NOMO-1 treated with dmso at 0.1 percent for 144 hours (cell line): ENCODE results near the gene DMBT1.

Experiments used
- DNase-seq: peaks from one replicate; lab custom pipeline; 2025; ENCODE audit not compliant: unreplicated experiment; lab: John Stamatoyannopoulos, UW

The DMBT1 gene

GRCh38 chr10:122548407-122549085 lies 12.0 kb upstream of the DMBT1 start:
- DNase-seq = no peak

DNA sequence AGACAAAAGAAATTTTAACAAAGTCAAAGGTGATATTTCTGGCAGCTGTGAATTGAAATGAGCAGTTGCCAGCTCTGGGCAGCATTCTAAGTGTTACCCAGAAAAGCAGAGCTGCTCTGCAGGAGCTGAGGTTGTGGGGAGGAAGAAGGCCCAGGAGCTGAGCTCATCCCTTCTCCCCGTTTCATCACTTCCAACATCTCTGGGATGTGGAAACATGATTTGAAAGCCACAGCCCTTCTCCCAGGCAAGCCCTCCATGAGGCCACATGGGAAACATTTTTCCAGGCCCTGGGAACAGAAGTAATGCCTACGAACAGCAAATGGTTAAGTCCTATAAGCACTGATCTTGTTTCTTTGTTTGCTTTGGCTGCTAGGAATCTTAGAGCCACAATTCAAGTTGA lies 10.9 kb upstream of the DMBT1 start:
- DNase-seq = no peak

DNA sequence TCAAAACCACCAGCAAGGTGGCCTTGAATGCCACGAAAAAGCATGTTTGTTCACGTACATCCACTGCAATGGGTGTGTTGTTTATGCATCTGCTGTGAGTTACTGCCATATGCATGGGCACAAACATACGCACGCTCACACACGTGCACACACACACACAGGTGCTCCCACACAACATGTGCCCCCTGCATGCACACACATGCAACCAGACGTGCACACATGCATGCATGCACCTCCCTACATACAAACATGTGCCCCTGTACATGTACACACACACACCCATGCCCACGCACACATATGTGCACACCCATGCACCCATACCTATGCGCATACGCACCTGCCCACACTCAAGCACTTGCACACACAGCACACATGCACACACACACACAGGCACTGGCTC lies 10.1 kb upstream of the DMBT1 start:
- no peak for DNase-seq

DNA sequence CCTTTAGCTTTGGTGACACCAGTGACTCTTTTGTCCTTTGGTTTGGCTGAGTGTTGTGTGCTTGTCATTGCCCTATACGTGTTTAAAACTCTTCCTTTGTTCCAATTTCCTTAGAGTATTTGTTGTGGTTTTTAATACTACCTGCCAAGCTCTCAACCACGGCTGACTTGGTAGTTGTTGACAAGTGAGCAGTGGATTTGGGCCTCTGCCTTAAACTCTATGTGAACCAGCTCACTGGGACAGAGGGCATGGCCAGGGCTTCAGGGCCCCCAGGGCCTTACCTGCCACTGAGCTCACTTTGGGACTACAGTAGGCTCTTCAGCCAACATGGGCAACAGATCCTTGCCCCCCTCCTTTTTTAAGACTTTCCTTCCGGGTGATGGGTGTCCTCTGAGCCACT lies 9.6 kb upstream of the DMBT1 start:
- DNase-seq = no peak

DNA sequence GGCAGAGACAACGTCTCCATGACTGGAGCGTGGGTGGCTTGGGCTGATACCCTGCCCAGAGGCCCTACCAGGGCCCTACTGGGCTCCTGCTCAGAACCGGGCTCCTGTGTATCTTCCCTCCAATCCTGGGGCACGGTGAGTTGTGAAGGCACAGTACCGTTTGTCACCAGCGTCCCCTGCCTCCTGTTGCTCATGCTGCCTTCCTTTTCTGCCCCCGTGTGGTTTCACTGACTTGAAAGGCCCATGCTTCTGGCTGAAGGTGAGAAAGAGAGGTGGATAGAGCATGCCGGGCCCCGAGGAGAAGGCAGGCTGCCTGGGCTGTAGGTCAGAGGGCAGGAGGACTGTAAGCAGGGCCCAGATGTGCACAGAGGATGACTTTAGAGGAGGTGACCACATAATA lies 9.1 kb upstream of the DMBT1 start:
- DNase-seq = no peak

DNA sequence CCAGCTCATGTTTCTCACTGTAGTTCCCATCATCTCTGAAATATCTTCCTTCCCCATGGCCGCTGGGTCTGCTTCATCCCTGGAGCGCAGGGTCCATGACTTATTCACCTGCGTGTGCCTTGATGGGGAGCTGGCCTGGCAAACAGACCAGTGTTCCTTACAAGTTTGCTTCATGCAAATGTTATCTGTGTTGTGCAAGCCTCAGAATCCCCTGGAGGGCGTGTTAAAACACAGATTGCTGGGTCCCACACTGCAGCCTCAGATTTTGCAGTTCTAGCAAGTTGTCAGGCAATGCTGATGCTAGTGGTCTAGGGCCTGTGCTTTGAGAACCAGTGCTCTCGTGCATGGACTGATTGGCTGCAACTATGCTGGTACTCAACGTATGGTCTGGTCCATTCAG lies 7.2 kb upstream of the DMBT1 start:
- DNase-seq = no peak

GRCh38 chr10:122554131-122555036 lies 6.2 kb upstream of the DMBT1 start:
- DNase-seq = no peak

GRCh38 chr10:122555442-122555841 lies 5.1 kb upstream of the DMBT1 start:
- no peak for DNase-seq

- DNase-seq = no peak
Observed at GRCh38 chr10:122557516-122557915, 3.0 kb upstream of the DMBT1 start.

GRCh38 chr10:122558452-122558851 lies 2.1 kb upstream of the DMBT1 start:
- DNase-seq = no peak

GRCh38 chr10:122559228-122559627 lies 1.3 kb upstream of the DMBT1 start:
- DNase-seq = no peak

DNA sequence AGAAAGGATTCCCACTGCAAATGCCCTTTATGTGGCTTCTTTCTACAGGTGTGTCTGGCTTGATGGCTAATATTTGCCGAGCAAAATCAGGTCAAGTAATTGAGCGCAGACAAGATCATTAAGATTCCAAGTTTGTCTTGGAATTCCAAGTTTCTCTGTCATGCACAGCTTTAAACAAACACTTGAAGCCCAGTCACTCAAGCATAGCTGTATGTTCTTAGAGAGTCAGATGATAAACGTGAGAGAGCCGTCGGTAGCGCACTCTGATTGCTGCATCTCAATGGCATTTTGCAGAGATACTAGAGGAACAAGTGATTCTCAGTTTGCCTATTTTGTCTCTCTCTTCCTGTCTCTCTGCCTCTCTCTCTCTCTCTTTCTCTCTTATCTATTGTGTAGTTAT lies 658 bp downstream of the DMBT1 start:
- DNase-seq = no peak

DNA sequence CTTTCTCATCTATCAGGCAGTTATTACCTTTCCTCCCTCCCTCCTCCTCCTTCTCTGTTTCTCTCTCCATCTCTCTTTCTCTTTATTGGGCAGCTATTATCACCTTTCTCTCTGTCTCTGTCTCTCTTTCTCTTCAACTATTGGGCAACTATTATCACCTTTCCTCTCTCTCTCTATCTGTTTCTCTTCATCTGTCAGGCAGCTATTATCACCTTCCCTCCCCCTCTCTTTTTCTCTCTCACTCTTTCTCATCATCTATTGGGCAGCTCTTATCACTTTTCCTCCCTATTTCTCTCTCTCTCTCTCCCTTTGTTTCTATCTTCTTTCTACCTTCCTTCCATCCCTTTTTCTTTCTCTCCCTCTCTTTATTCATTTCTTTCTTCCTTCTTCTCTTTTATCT lies 1.2 kb downstream of the DMBT1 start:
- no peak for DNase-seq

DNA sequence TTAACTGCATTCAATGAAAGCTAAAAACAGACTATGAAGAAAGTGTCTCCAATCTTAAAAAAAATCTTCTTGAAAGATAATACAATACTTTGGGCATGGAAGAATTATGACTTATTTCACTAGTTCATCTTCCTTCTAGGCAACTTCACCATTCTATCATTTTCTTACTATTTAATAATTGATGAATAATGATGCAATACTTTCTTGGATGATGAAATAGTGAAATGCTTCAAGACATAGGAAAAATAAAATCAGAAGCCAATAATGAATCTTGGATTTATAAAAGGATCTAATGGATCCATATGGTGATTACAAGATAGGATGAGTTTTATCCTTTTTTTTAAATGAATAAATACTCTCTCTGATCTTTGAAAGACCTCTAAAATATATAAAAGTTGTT lies 4.4 kb downstream of the DMBT1 start:
- DNase-seq = no peak

DNA sequence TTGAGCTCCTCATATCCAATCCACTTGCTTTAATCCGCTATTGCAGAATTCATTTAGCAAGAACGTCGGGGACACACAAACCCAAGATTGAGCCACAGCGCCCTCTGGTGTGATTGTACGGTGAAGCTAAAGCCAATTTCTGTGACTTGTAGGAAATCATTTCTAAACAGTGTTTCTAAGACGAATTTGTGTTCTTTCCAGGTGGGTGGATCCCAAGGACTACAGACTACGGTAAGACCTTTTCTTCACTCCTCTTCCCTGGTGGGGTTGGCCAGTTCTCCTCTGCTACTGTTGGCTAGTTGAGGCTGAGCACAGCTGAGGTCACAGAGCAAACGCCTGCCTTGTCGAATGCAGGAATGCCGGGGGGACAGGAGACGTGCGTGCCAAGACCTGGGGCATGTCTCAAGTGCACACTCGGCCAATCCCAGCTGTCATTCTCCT lies 5.2 kb downstream of the DMBT1 start:
- peak; percentile 30 for DNase-seq

DNA sequence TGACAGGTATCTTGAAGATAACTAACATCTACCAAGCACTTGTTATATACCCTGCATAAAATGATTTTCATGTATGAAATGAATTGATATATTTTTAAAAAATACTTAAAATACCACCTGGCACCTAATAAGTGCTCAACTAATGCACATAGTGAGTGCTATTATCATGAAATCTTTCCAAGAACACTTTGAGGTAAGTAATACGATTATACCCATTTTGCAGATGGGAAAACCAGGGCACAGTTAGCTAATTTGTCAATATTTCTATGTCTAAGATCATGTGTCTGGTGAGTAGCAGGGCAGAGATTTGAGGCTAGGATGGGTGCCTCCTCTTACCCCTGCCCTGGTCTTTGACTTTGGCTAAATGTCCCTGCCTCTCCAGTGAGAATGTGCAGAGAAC lies 6.1 kb downstream of the DMBT1 start:
- no peak for DNase-seq

- no peak for DNase-seq
Observed at GRCh38 chr10:122567056-122567660, 6.6 kb downstream of the DMBT1 start.

DNA sequence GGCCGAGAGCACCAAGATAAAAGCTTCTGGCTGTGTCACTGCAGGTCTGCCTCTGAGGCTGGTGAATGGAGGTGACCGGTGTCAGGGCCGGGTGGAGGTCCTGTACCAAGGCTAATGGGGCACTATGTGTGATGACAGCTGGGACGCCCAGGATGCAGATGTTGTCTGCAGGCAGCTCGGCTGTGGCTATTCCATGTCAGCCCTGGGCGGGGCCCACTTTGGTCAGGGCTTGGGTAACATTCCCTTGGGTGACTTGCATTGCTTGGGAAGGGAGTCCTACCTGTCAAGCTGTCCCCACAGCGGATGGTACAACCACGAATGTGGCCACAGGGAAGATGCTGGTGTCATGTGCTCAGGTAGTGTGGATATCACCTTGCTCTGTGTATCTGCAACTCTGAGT lies 8.0 kb downstream of the DMBT1 start:
- DNase-seq = no peak

- no peak for DNase-seq
Observed at GRCh38 chr10:122570920-122571319, 10.4 kb downstream of the DMBT1 start.

DNA sequence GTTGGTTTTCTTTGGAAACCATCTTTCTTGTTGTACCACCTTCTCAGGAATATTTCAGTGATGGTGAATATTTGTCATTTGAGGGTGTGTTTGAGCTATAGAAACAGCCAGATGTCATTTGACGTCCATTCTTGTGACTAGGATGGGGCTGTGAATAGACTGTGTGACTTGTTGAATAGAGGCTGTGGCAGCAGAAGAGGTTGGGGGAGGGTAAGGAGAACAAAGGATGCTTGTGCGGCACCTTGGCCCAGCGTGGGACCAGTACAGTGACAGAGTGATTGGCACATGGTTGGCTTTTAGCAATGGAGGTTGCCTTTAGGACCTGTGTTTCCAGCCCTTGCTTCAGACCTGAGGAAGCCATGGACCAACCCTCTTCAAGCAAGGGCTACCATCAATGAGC lies 11.3 kb downstream of the DMBT1 start:
- no peak for DNase-seq

DNA sequence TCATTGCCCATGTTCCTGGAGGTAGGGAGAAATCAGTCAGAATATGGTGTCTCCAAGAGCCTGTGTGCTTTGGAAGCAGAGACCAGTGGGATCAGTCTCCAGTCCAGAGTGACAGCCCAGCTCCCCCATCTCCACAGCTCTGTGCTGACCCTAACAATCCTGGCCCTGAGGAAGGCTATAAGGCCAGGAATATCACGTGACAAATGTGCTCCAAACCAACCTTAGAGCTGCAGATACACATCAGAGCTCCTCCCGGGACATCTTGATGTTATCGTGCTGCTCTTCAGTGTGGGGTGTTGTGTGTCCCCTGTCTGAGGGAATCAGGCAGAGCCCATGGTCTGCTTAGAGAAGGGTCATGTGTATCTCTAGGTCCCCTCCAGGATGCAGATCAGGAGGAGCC lies 15.2 kb downstream of the DMBT1 start:
- DNase-seq = no peak

DNA sequence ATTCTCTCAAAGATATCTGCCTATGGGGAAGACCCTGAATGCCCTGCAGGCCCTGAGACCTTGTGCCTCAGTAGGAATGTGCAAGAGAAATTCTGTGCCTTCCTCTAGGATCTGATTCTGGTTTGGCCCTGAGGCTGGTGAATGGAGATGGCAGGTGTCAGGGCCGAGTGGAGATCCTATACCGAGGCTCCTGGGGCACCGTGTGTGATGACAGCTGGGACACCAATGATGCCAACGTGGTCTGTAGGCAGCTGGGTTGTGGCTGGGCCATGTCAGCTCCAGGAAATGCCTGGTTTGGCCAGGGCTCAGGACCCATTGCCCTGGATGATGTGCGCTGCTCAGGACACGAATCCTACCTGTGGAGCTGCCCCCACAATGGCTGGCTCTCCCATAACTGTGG lies 15.7 kb downstream of the DMBT1 start:
- no peak for DNase-seq
